ENCODE results near the gene RAB20.
A peak's percentile ranks its signal among the peaks of the same experiment; 100 is the strongest.
"Not testable (repeated sequence)": the region's sequence is repeated elsewhere in the genome, so short reads cannot be mapped to it uniquely, and the experiment has no call there.

The RAB20 gene

GRCh38 chr13:110561344-110562035 is at the start of gene RAB20:
TSS of gene RAB20 (minus strand) at chr13:110561722. CDS start at chr13:110561519, 203 bp downstream.
- DNase-seq: peak; percentile 52

GRCh38 chr13:110610955-110611595 is 49.6 kb upstream of the RAB20 start:
- DNase-seq: no peak

- no peak for DNase-seq
These were observed 46.2 kb upstream of the RAB20 start for GRCh38 chr13:110607675-110608224.

GRCh38 chr13:110606281-110606680 is 44.8 kb upstream of the RAB20 start:
- DNase-seq: not testable (repeated sequence)

- no peak for DNase-seq
These were observed 43.6 kb upstream of the RAB20 start for GRCh38 chr13:110605132-110605531.

- no peak for DNase-seq
These were observed 39.5 kb upstream of the RAB20 start for GRCh38 chr13:110600980-110601379.

- DNase-seq: no peak
These were observed 38.8 kb upstream of the RAB20 start for GRCh38 chr13:110600261-110600819.

GRCh38 chr13:110597041-110597689 is 35.6 kb upstream of the RAB20 start:
- DNase-seq: no peak

GRCh38 chr13:110593430-110594130 is 32.1 kb upstream of the RAB20 start:
- DNase-seq: no peak

GRCh38 chr13:110592665-110593064 is 31.1 kb upstream of the RAB20 start:
- no peak for DNase-seq

- no peak for DNase-seq
These were observed 29.1 kb upstream of the RAB20 start for GRCh38 chr13:110590577-110590976.

- DNase-seq: no peak
These were observed 28.4 kb upstream of the RAB20 start for GRCh38 chr13:110589793-110590390.

- DNase-seq: no peak
These were observed 21.8 kb upstream of the RAB20 start for GRCh38 chr13:110583178-110583865.

- no peak for DNase-seq
These were observed 21.0 kb upstream of the RAB20 start for GRCh38 chr13:110582421-110582954.

- no peak for DNase-seq
These were observed 20.1 kb upstream of the RAB20 start for GRCh38 chr13:110581506-110582185.

- DNase-seq: no peak
These were observed 19.3 kb upstream of the RAB20 start for GRCh38 chr13:110580800-110581199.

GRCh38 chr13:110578363-110578762 is 16.8 kb upstream of the RAB20 start:
- DNase-seq: no peak

- DNase-seq: no peak
These were observed 15.4 kb upstream of the RAB20 start for GRCh38 chr13:110576736-110577476.

GRCh38 chr13:110576070-110576394 is 14.5 kb upstream of the RAB20 start:
- DNase-seq: no peak
